HAP-1 (cell line): ENCODE results near the gene PCDHB2.
"Not testable (repeated sequence)": the region's sequence is repeated elsewhere in the genome, so short reads cannot be mapped to it uniquely, and the experiment has no call there.

Experiments used
- DNase-seq, 2 experiments: peaks; one replicate each; pipeline ENCODE4 v3.0.0-alpha.2; 2016 to 2020; ENCODE audit warnings: low spot score in 2 of 2
- H3K27me3 ChIP-seq: fragments of 250-450 bp; sonication (Bioruptor Pico); 2 replicates; pipeline ENCODE4 v1.5.1; 2020; ENCODE audit warnings: low read depth, mild to moderate bottlenecking, moderate library complexity
- H3K36me3 ChIP-seq: fragments of 250-450 bp; sonication (Bioruptor Pico); replicated peaks from 2 replicates; pipeline ENCODE4 v1.5.1; 2020; ENCODE audit warnings: mild to moderate bottlenecking
- H3K4me1 ChIP-seq: fragments of 250-450 bp; sonication (Bioruptor Pico); 2 replicates; pipeline ENCODE4 v1.5.1; 2020; ENCODE audit warnings: mild to moderate bottlenecking
- H3K4me3 ChIP-seq: fragments of 250-450 bp; sonication (Bioruptor Pico); 2 replicates; pipeline ENCODE4 v1.5.1; 2020; ENCODE audit warnings: mild to moderate bottlenecking, moderate library complexity
- H3K9me3 ChIP-seq: fragments of 250-450 bp; sonication (Bioruptor Pico); 2 replicates; pipeline ENCODE4 v1.5.1; 2020; ENCODE audit warnings: mild to moderate bottlenecking, moderate library complexity
- in situ Hi-C: fragments of 300-500 bp; cut with MboI; formaldehyde crosslinking; loops from 3 replicates; pipeline ENCODE4 v1.14.3; 2020; ENCODE audit warnings: low sequenced_read_pairs, inconsistent platforms, mixed read lengths

Gene PCDHB2

GRCh38 chr5:141105350-141105749 lies 10.9 kb downstream of the PCDHB2 start:
- no peaks in the 10 kb centered on the region for H3K27me3 ChIP-seq
- no peaks in the 10 kb centered on the region for H3K4me1 ChIP-seq
- H3K4me3 ChIP-seq, result no peak overlapping the region
- no peaks in the 10 kb centered on the region for H3K9me3 ChIP-seq
- in situ Hi-C loops, result no loop called here
- DNase-seq, result no peak
- no peaks in the 10 kb centered on the region for H3K36me3 ChIP-seq

DNA sequence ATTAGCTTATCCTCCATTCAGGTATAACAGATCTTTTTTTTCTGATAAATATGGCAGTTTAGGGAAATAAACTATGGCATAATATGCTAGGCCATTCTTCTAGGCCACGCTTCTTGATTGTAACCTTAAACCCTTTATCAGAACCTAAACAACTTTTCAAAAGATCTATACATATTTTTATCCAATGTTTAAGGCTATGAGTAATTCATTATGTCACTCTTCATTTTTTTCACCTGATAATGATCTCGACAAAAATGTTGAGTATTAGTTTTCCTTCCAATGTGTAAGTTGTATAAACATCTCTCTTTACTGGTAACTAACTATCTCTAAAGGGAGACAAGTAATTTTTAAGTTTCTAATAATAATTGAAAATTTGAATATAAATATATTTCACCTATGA lies 24.8 kb downstream of the PCDHB2 start:
- Histone ChIP-seq H3K4me3 (no peak overlapping the region), H3K27me3 (no peaks in the 10 kb centered on the region), H3K9me3 (no peaks in the 10 kb centered on the region), H3K36me3 (no peaks in the 10 kb centered on the region), H3K4me1 (no peaks in the 10 kb centered on the region)
- DNase-seq, result no peak
- in situ Hi-C loops, result no loop called here

DNA sequence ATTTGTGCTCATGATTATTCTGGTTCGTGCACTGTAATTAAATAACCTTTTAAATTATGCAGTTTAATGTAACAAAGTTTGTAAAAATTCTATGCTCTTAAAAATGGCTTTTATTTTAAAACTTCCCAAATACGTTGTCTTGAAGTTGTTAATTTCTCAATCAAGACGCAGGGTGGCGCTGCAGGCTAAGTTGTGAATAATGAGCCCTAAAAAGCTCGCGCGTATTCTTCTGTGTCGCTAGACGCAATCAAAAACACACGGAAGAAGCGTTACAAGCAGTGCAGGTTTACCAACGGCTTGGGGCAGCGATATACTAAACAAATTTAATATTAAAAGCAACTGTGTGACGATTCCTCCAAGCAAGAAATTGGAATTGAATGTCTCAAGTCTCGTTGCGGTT lies 27.1 kb downstream of the PCDHB2 start, which contains the start of gene PCDHB4:
PCDHB4 (plus strand) TSS at position 256 of the 400 bp plus-strand sequence. CDS start 181 bp downstream, outside the sequence.
- Histone ChIP-seq H3K4me3 (no peak within 1 kb of the TSS), H3K4me1 (no peaks in the 10 kb centered on the region), H3K9me3 (no peaks in the 10 kb centered on the region), H3K27me3 (peaks cover 7% of the 10 kb centered on the region), H3K36me3 (no peaks in the 10 kb centered on the region)
- DNase-seq, result no peak
- in situ Hi-C loops, result no loop called here

DNA sequence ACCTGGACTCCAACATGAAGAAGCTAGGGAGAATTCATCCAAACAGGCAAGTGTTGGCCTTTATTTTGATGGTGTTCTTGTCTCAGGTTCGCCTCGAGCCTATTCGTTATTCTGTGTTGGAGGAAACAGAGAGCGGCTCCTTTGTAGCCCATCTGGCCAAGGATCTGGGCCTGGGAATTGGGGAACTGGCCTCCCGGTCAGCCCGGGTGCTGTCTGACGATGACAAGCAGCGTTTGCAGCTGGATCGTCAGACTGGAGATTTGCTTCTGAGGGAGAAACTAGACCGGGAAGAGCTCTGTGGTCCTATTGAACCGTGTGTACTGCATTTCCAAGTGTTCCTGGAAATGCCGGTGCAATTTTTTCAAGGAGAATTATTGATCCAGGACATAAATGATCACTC lies 27.6 kb downstream of the PCDHB2 start:
- Histone ChIP-seq H3K4me1 (no peaks in the 10 kb centered on the region), H3K4me3 (no peak overlapping the region), H3K36me3 (no peaks in the 10 kb centered on the region), H3K27me3 (peaks cover 7% of the 10 kb centered on the region), H3K9me3 (no peaks in the 10 kb centered on the region)
- no peak for DNase-seq
- in situ Hi-C loops, result no loop called here

- H3K36me3 ChIP-seq, H3K4me1 ChIP-seq, H3K9me3 ChIP-seq, DNase-seq, H3K4me3 ChIP-seq, H3K27me3 ChIP-seq, in situ Hi-C loops: not testable (repeated sequence)
These were observed 29.2 kb downstream of the PCDHB2 start for GRCh38 chr5:141123396-141124135.

DNA sequence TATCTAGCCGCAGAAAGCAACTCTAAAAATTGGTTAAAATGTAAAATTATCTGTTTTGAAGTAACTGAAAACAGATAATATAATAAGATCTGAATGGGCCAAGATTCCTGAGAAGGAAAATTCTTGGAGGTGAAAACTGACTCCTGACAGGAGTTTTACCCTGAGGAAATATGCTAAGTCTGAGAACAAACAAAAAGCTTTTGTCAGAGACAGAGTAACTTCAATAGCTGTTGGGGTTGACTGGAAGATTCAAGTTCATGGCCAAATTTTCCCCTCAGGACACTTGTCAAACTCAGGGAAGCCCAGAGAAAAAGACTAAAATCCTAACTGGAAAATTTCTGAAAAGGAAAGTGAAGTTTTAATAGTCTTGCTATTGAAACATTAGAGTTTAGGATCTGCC lies 32.9 kb downstream of the PCDHB2 start:
- in situ Hi-C loops, result no loop called here
- peak in 1 of 2 experiments; percentile 37 for DNase-seq
- no peaks in the 10 kb centered on the region for H3K4me1 ChIP-seq
- H3K4me3 ChIP-seq, result no peak overlapping the region
- peaks cover 7% of the 10 kb centered on the region for H3K27me3 ChIP-seq
- no peaks in the 10 kb centered on the region for H3K36me3 ChIP-seq
- H3K9me3 ChIP-seq, result no peaks in the 10 kb centered on the region

- H3K4me3 ChIP-seq, result peak within 1 kb of the TSS; percentile 33
- no peaks in the 10 kb centered on the region for H3K27me3 ChIP-seq
- H3K9me3 ChIP-seq, result no peaks in the 10 kb centered on the region
- in situ Hi-C loops, result no loop called here
- no peaks in the 10 kb centered on the region for H3K4me1 ChIP-seq
- peak; percentile 47 to 77 for DNase-seq
- H3K36me3 ChIP-seq, result no peaks in the 10 kb centered on the region
These were observed 40.8 kb downstream of the PCDHB2 start, which contains the start of gene PCDHB5 for GRCh38 chr5:141135030-141135717. PCDHB5 (plus strand) TSS chr5:141135206; CDS start chr5:141135435, 229 bp downstream.

DNA sequence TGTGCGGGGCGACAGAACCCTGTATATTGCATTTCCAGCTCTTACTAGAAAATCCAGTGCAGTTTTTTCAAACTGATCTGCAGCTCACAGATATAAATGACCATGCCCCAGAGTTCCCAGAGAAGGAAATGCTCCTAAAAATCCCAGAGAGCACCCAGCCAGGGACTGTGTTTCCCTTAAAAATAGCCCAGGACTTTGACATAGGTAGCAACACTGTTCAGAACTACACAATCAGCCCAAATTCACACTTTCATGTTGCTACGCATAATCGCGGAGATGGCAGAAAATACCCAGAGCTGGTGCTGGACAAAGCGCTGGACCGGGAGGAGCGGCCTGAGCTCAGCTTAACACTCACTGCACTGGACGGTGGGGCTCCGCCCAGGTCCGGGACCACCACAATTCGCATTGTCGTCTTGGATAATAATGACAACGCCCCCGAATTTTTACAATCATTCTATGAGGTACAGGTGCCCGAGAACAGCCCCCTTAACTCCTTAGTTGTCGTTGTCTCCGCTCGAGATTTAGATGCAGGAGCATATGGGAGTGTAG lies 41.4 kb downstream of the PCDHB2 start:
- peak overlapping the region; percentile 33 for H3K4me3 ChIP-seq
- in situ Hi-C loops, result no loop called here
- H3K36me3 ChIP-seq, result no peaks in the 10 kb centered on the region
- no peak for DNase-seq
- no peaks in the 10 kb centered on the region for H3K4me1 ChIP-seq
- no peaks in the 10 kb centered on the region for H3K27me3 ChIP-seq
- H3K9me3 ChIP-seq, result no peaks in the 10 kb centered on the region

GRCh38 chr5:141137346-141137745 lies 42.9 kb downstream of the PCDHB2 start:
- H3K36me3 ChIP-seq, DNase-seq, H3K27me3 ChIP-seq, H3K9me3 ChIP-seq, H3K4me1 ChIP-seq, in situ Hi-C loops, H3K4me3 ChIP-seq: not testable (repeated sequence)
